WTC11 (cell line): ENCODE measurements around the gene DEGS1. TPM values are rescaled to one million over a fixed set of nuclear protein-coding genes. Genes with fewer than 3 reads are reported as not detected.

Source experiments
- ATAC-seq: fragments of 200-7000 bp; cut with Tn5 transposase; 2 replicates; pipeline ENCODE4 v1.10.0; 2021; ENCODE audit warnings: mild to moderate bottlenecking, moderate library complexity
- CTCF ChIA-PET: fragments of 300-600 bp; sonication (Branson Sonifier 250); formaldehyde crosslinking; loops from one replicate; lab custom pipeline; 2021; ENCODE audit warnings: antibody characterized with exemption; lab: Charles Lee
- POLR2A ChIA-PET: fragments of 350-600 bp; sonication (Branson Sonifier 250); formaldehyde crosslinking; loops from one replicate; lab custom pipeline; 2021; ENCODE audit warnings: antibody characterized with exemption; lab: Charles Lee
- DNase-seq: peaks from one replicate; pipeline ENCODE4 v3.0.0; 2021; ENCODE audit warnings: low spot score
- H3K27ac Mint-ChIP-seq: 2 replicates; pipeline ENCODE4 v1.8.0; 2021; ENCODE audit warnings: mixed read lengths
- H3K27me3 Mint-ChIP-seq: 2 replicates; pipeline ENCODE4 v1.8.0; 2021; ENCODE audit warnings: low read depth, mild to moderate bottlenecking, moderate library complexity, mixed read lengths
- H3K36me3 Mint-ChIP-seq: 2 replicates; pipeline ENCODE4 v1.8.0; 2021; ENCODE audit warnings: mixed read lengths
- H3K4me1 Mint-ChIP-seq: 2 replicates; pipeline ENCODE4 v1.8.0; 2022; ENCODE audit warnings: mixed read lengths
- H3K4me3 Mint-ChIP-seq: 2 replicates; pipeline ENCODE4 v1.8.0; 2021; ENCODE audit warnings: mild to moderate bottlenecking, moderate library complexity, mixed read lengths
- H3K9me3 Mint-ChIP-seq: 2 replicates; pipeline ENCODE4 v1.8.0; 2021; ENCODE audit warnings: mixed read lengths
- CREB1 ChIP-seq: sonication (generic); formaldehyde crosslinking; IDR thresholded peaks from 2 replicates; pipeline ENCODE4 v1.8.0; 2023; ENCODE audit warnings: mild to moderate bottlenecking, missing genetic modification reagents
- ELF4 ChIP-seq: sonication (generic); formaldehyde crosslinking; IDR thresholded peaks from 2 replicates; pipeline ENCODE4 v1.8.1; 2022; ENCODE audit warnings: low read depth, mild to moderate bottlenecking, moderate library complexity, missing genetic modification reagents
- EMX1 ChIP-seq: fragments of 250-450 bp; sonication (Bioruptor Pico); IDR thresholded peaks from 2 replicates; pipeline ENCODE4 v1.8.0; 2021; ENCODE audit warnings: mild to moderate bottlenecking
- ERG ChIP-seq: fragments of 250-450 bp; sonication (Bioruptor Pico); IDR thresholded peaks from 2 replicates; pipeline ENCODE4 v1.8.0; 2021; ENCODE audit warnings: mild to moderate bottlenecking
- FOXK1 ChIP-seq: sonication (generic); formaldehyde crosslinking; IDR thresholded peaks from 2 replicates; pipeline ENCODE4 v1.8.0; 2022; ENCODE audit warnings: mild to moderate bottlenecking, moderate library complexity, missing genetic modification reagents
- HMGA2 ChIP-seq: fragments of 250-450 bp; sonication (Bioruptor Pico); IDR thresholded peaks from 2 replicates; pipeline ENCODE4 v1.4.0; 2021; ENCODE audit warnings: mild to moderate bottlenecking, moderate library complexity
- OVOL2 ChIP-seq: fragments of 250-450 bp; sonication (Bioruptor Pico); IDR thresholded peaks from 2 replicates; pipeline ENCODE4 v1.9.0; 2021; ENCODE audit warnings: mild to moderate bottlenecking, borderline replicate concordance
- PRDM15 ChIP-seq: sonication (generic); formaldehyde crosslinking; IDR thresholded peaks from 2 replicates; pipeline ENCODE4 v1.8.0; 2022; ENCODE audit warnings: missing genetic modification reagents
- SOX15 ChIP-seq: fragments of 250-450 bp; sonication (Bioruptor Pico); IDR thresholded peaks from 2 replicates; pipeline ENCODE4 v1.9.0; 2021; ENCODE audit warnings: mild to moderate bottlenecking
- STAT6 ChIP-seq: sonication (generic); formaldehyde crosslinking; conservative IDR thresholded peaks from 2 replicates; pipeline ENCODE4 v1.8.1; 2023; ENCODE audit warnings: mild to moderate bottlenecking, low read depth, missing genetic modification reagents, moderate library complexity
- ZNF396 ChIP-seq: fragments of 250-450 bp; sonication (Bioruptor Pico); IDR thresholded peaks from 2 replicates; pipeline ENCODE4 v1.8.0; 2021; ENCODE audit warnings: mild to moderate bottlenecking, moderate library complexity, borderline replicate concordance
- ZNF425 ChIP-seq: fragments of 250-450 bp; sonication (Bioruptor Pico); conservative IDR thresholded peaks from 2 replicates; pipeline ENCODE4 v1.9.0; 2021; ENCODE audit warnings: mild to moderate bottlenecking
- ZNF532 ChIP-seq: fragments of 250-450 bp; sonication (Bioruptor Pico); IDR thresholded peaks from 2 replicates; pipeline ENCODE4 v1.9.0; 2021; ENCODE audit warnings: mild to moderate bottlenecking, borderline replicate concordance
- total RNA-seq: library from RNA; stranded (reverse); gene quantifications from 3 replicates; pipeline ENCODE4 v1.2.3, GENCODE V29; 2021

DEGS1 gene
- total RNA-seq, 1 experiment from 2014 or later, result 30.7 TPM

- TF ChIP-seq HMGA2, result 0 out of 2 replicates have a peak, but pooled peaks have one; percentile 33
- TF ChIP-seq ZNF425 (CRISPR knock-in tag), result no peak
- ChIA-PET POLR2A (interaction anchor here (0.5 kb wide), 1 partner anchor 53 kb away, joined by 10 read pairs; no protein-coding TSS in a partner anchor), CTCF (interaction anchor here (0.7 kb wide), 1 partner anchor 631 kb away, joined by 3 read pairs; no protein-coding TSS in a partner anchor)
- Mint-ChIP-seq H3K36me3 (peaks cover 30% of the 10 kb centered on the region), H3K4me3 (no peak overlapping the region), H3K9me3 (peaks cover 6% of the 10 kb centered on the region; the same call in 1 of the 2 replicates), H3K4me1 (peaks cover 17% of the 10 kb centered on the region), H3K27ac (no peak overlapping the region), H3K27me3 (no peaks in the 10 kb centered on the region)
- DNase-seq, result no peak
- no peak for ATAC-seq
Observed at GRCh38 chr1:224188286-224188685, 5.2 kb downstream of the DEGS1 start.

- no peak for DNase-seq
- peaks cover 12% of the 10 kb centered on the region for H3K9me3 Mint-ChIP-seq
- ChIA-PET POLR2A (no interaction called here), CTCF (no interaction called here)
- no peak for ATAC-seq
- no peak overlapping the region for H3K4me3 Mint-ChIP-seq
- no peak overlapping the region for H3K27ac Mint-ChIP-seq
- H3K36me3 Mint-ChIP-seq, result peaks cover 39% of the 10 kb centered on the region
- H3K27me3 Mint-ChIP-seq, result no peaks in the 10 kb centered on the region
- peaks cover 15% of the 10 kb centered on the region for H3K4me1 Mint-ChIP-seq
- TF ChIP-seq ELF4 (CRISPR knock-in tag), result no peak
- TF ChIP-seq EMX1 (CRISPR knock-in tag), result no peak
- TF ChIP-seq ZNF532 (CRISPR knock-in tag), result no peak
- no peak for TF ChIP-seq OVOL2
- TF ChIP-seq CREB1 (CRISPR knock-in tag), result no peak
- TF ChIP-seq ZNF396 (CRISPR knock-in tag), result no peak
- TF ChIP-seq STAT6 (CRISPR knock-in tag), result no peak
- no peak for TF ChIP-seq SOX15 (CRISPR knock-in tag)
- no peak for TF ChIP-seq ERG
- no peak for TF ChIP-seq FOXK1 (CRISPR knock-in tag)
- no peak for TF ChIP-seq PRDM15
Observed at GRCh38 chr1:224189561-224189960, 6.5 kb downstream of the DEGS1 start.
